GM12878 (cell line): ENCODE results near the gene MXRA8. TPM values are rescaled to one million over a fixed set of nuclear protein-coding genes. Genes with fewer than 3 reads are reported as not detected.

Experiments
- BACH1 ChIP-seq: fragments of 450-650 bp; IDR thresholded peaks from 2 replicates; pipeline ENCODE4 v1.6.1; 2017; ENCODE audit warnings: mild to moderate bottlenecking, borderline replicate concordance
- CEBPZ ChIP-seq: fragments of 150-350 bp; IDR thresholded peaks from 2 replicates; pipeline ENCODE4 v1.6.1; 2016; ENCODE audit warnings: low read depth, low read length
- CREB1 ChIP-seq: IDR thresholded peaks from 2 replicates; pipeline ENCODE4 v1.6.1; 2012; ENCODE audit warnings: low read depth, mild to moderate bottlenecking, inconsistent platforms
- E4F1 ChIP-seq: fragments of 450-650 bp; IDR thresholded peaks from 2 replicates; pipeline ENCODE4 v1.6.1; 2018; ENCODE audit warnings: borderline replicate concordance, mild to moderate bottlenecking; ENCODE audit not compliant: partially characterized antibody
- ELK1 ChIP-seq: IDR thresholded peaks from 2 replicates; pipeline ENCODE4 v1.6.1; 2012; ENCODE audit warnings: low read depth, low read length, improper control_type of control experiment
- IKZF1 ChIP-seq: fragments of 450-650 bp; conservative IDR thresholded peaks from 2 replicates; pipeline ENCODE4 v1.6.1; 2017; ENCODE audit warnings: antibody characterized with exemption, mild to moderate bottlenecking
- KAT2A ChIP-seq: conservative IDR thresholded peaks from 2 replicates; pipeline ENCODE4 v1.6.1; 2011; ENCODE audit warnings: low read depth, low read length; ENCODE audit not compliant: control insufficient read depth
- LARP7 ChIP-seq: fragments of 450-650 bp; IDR thresholded peaks from 2 replicates; pipeline ENCODE4 v1.6.1; 2017; ENCODE audit warnings: mild to moderate bottlenecking
- MEF2B ChIP-seq: fragments of 450-650 bp; IDR thresholded peaks from 2 replicates; pipeline ENCODE4 v1.6.1; 2018; ENCODE audit warnings: mild to moderate bottlenecking, moderate library complexity; ENCODE audit not compliant: partially characterized antibody, poor library complexity, severe bottlenecking
- NFXL1 ChIP-seq: fragments of 450-650 bp; IDR thresholded peaks from 2 replicates; pipeline ENCODE4 v1.6.1; 2017; ENCODE audit warnings: antibody characterized with exemption, mild to moderate bottlenecking, borderline replicate concordance
- POLR2AphosphoS2 ChIP-seq: IDR thresholded peaks from 2 replicates; pipeline ENCODE4 v1.6.1; 2011; ENCODE audit warnings: low read depth, mild to moderate bottlenecking, low read length, improper control_type of control experiment, moderate library complexity
- RBBP5 ChIP-seq: fragments of 200-600 bp; sonication (generic); conservative IDR thresholded peaks from 2 replicates; pipeline ENCODE4 v1.6.1; 2016
- RELA ChIP-seq: fragments of 450-650 bp; IDR thresholded peaks from 2 replicates; pipeline ENCODE4 v1.8.0; 2014; ENCODE audit warnings: borderline replicate concordance; ENCODE audit not compliant: partially characterized antibody
- RFX5 ChIP-seq: IDR thresholded peaks from 2 replicates; pipeline ENCODE4 v1.6.1; 2011; ENCODE audit warnings: low read depth, low read length, improper control_type of control experiment
- SMAD5 ChIP-seq: IDR thresholded peaks from 2 replicates; pipeline ENCODE4 v1.6.1; 2016; ENCODE audit warnings: antibody characterized with exemption, low read depth
- SRF ChIP-seq, 2 experiments: IDR thresholded peaks; 2 replicates each; pipeline ENCODE4 v1.6.1; 2011; ENCODE audit warnings: low read depth in 2 of 2, low read length in 2 of 2, mild to moderate bottlenecking in 1 of 2, moderate library complexity in 1 of 2
- USF2 ChIP-seq: IDR thresholded peaks from 2 replicates; pipeline ENCODE4 v1.6.1; 2011; ENCODE audit warnings: low read depth, low read length, improper control_type of control experiment, borderline replicate concordance
- ZBED1 ChIP-seq: IDR thresholded peaks from 2 replicates; pipeline ENCODE4 v1.6.1; 2016; ENCODE audit warnings: borderline replicate concordance
- ZNF24 ChIP-seq: fragments of 450-650 bp; IDR thresholded peaks from 2 replicates; pipeline ENCODE4 v1.6.1; 2017; ENCODE audit warnings: antibody characterized with exemption, mild to moderate bottlenecking
- polyA plus RNA-seq, 11 experiments: library from polyadenylated mRNA; depleted of rRNA in 4 of 11; unstranded in 6 of 11; stranded (reverse) in 5 of 11; fragments of >200 nt; fragmentation: Nextera tagmentation in 4 of 11; fragmentation: Illumina TruSeq in 1 of 11; extraction: Ambion mirVana in 4 of 11; extraction: Trizol in 1 of 11; gene quantifications; 1 replicate in 1 of 11; 2 replicates in 10 of 11; pipeline versions ENCODE4 v1.2.1 to v1.2.3, GENCODE V29; 2011 to 2016; ENCODE audit warnings: inconsistent platforms in 2 of 11, missing spikeins in 2 of 11, low read depth in 1 of 11
- total RNA-seq, 4 experiments: library from RNA; depleted of rRNA in 3 of 4; stranded (reverse); fragments of >200 nt in 3 of 4; fragmentation: Illumina TruSeq in 1 of 4; extraction: Trizol in 1 of 4; gene quantifications; 2 replicates each; pipeline versions ENCODE4 v1.2.1 to v1.2.3, GENCODE V29; 2013 to 2021
- TF ChIP-seq, protein P1 (sequence below), 3 experiments: IDR thresholded peaks in 2 of 3; conservative IDR thresholded peaks in 1 of 3; 2 replicates each; pipeline ENCODE4 v1.5.1; 2011; ENCODE audit warnings: low read depth in 3 of 3, low read length in 3 of 3, mild to moderate bottlenecking in 3 of 3, control low read depth in 2 of 3, moderate library complexity in 2 of 3, inconsistent platforms in 1 of 3, mixed read lengths in 1 of 3; ENCODE audit not compliant: control insufficient read depth in 2 of 3, insufficient read depth in 1 of 3; ENCODE audit errors: extremely low read depth in 1 of 3

MXRA8 gene
- total and polyA plus RNA-seq, 10 of the 15 experiments (the other 5 are each of a cell fraction or from before 2014, with no cell fraction given): 0.11 to 0.54 (median 0.21) TPM; not detected in 6

- TF ChIP-seq RBBP5 (no peak), NFXL1 (no peak), POLR2AphosphoS2 (no peak; the same call in 1 of the 2 replicates), E4F1 (peak; percentile 86), BACH1 (peak; percentile 61), MEF2B (peak; percentile 70), RFX5 (no peak; the same call in 1 of the 2 replicates), ZBED1 (peak; percentile 32; the same call in 1 of the 2 replicates), CEBPZ (peak; percentile 11; the same call in 1 of the 2 replicates), SMAD5 (peak; percentile 72; the same call in 1 of the 2 replicates), USF2 (no peak), LARP7 (peak; percentile 89; the same call in 1 of the 2 replicates), ELK1 (peak; percentile 71), SRF (IDR thresholded peaks at IDR 0.05; ENCODE audit: low read depth in 2 of 2, low read length in 2 of 2) (0 out of 4 replicates have a peak, but pooled peaks of 1 of the 2 experiments have one; percentile 15), CREB1 (no peak), ZNF24 (no peak), RELA (peak; percentile 8), IKZF1 (peak; percentile 85), KAT2A (no peak)
- TF ChIP-seq, protein P1, sequence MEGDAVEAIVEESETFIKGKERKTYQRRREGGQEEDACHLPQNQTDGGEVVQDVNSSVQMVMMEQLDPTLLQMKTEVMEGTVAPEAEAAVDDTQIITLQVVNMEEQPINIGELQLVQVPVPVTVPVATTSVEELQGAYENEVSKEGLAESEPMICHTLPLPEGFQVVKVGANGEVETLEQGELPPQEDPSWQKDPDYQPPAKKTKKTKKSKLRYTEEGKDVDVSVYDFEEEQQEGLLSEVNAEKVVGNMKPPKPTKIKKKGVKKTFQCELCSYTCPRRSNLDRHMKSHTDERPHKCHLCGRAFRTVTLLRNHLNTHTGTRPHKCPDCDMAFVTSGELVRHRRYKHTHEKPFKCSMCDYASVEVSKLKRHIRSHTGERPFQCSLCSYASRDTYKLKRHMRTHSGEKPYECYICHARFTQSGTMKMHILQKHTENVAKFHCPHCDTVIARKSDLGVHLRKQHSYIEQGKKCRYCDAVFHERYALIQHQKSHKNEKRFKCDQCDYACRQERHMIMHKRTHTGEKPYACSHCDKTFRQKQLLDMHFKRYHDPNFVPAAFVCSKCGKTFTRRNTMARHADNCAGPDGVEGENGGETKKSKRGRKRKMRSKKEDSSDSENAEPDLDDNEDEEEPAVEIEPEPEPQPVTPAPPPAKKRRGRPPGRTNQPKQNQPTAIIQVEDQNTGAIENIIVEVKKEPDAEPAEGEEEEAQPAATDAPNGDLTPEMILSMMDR (IDR thresholded peaks at IDR 0.05 in 2 of 3, conservative IDR thresholded peaks at IDR 0.05 in 1 of 3; ENCODE audit: control insufficient read depth in 2 of 3, extremely low read depth in 1 of 3, insufficient read depth in 1 of 3, low read depth in 3 of 3, low read length in 3 of 3): peak; percentile 38 to 71 (median 55); a peak in 5 of 6 replicates
These were observed 41.0 kb upstream of the MXRA8 start, which contains the start of gene CCNL2 (continued) for GRCh38 chr1:1399187-1399871.
